ENCODE measurements around the gene CACNA1D. TPM values are rescaled to one million over a fixed set of nuclear protein-coding genes. Genes with fewer than 3 reads are reported as not detected.

The CACNA1D gene
- total RNA-seq, 1 donor from 2014 or later, result 1.1 TPM

DNA sequence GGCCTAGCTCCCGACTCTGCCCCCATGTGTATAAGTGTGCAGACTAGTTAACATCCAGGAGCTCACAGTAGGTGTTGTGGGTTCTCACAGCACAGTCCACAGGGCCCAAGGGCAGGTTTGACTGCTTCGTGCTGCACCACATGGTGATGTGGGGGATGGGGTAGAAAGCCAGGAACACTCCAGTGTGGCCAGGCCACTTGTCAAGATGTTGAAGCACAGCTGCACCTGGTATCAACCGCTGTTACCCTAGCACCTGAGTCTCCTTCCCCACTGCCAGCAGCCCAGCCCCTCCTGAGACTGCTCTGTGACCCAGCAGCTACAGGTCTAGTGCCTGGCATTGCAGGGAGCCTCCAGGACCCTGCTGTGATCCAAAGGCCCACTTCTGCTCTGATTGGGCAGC, 298.5 kb downstream of the CACNA1D start:
- intact Hi-C loops (cut with micrococcal nuclease), result no loop called here
- H3K4me1 ChIP-seq, result peaks cover 4% of the 10 kb centered on the region
- TF ChIP-seq, protein P1, sequence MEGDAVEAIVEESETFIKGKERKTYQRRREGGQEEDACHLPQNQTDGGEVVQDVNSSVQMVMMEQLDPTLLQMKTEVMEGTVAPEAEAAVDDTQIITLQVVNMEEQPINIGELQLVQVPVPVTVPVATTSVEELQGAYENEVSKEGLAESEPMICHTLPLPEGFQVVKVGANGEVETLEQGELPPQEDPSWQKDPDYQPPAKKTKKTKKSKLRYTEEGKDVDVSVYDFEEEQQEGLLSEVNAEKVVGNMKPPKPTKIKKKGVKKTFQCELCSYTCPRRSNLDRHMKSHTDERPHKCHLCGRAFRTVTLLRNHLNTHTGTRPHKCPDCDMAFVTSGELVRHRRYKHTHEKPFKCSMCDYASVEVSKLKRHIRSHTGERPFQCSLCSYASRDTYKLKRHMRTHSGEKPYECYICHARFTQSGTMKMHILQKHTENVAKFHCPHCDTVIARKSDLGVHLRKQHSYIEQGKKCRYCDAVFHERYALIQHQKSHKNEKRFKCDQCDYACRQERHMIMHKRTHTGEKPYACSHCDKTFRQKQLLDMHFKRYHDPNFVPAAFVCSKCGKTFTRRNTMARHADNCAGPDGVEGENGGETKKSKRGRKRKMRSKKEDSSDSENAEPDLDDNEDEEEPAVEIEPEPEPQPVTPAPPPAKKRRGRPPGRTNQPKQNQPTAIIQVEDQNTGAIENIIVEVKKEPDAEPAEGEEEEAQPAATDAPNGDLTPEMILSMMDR (IDR thresholded peaks at IDR 0.05; ENCODE audit: borderline replicate concordance), result no peak
- no peak overlapping the region for H3K4me3 ChIP-seq
- no peak for DNase-seq
- H3K36me3 ChIP-seq, result no peaks in the 10 kb centered on the region
- no peak overlapping the region for H3K27ac ChIP-seq (replicated peaks)
- H3K27me3 ChIP-seq (ENCODE audit: low read depth), result peaks cover 8% of the 10 kb centered on the region
- H3K9me3 ChIP-seq (replicated peaks), result no peaks in the 10 kb centered on the region

DNA sequence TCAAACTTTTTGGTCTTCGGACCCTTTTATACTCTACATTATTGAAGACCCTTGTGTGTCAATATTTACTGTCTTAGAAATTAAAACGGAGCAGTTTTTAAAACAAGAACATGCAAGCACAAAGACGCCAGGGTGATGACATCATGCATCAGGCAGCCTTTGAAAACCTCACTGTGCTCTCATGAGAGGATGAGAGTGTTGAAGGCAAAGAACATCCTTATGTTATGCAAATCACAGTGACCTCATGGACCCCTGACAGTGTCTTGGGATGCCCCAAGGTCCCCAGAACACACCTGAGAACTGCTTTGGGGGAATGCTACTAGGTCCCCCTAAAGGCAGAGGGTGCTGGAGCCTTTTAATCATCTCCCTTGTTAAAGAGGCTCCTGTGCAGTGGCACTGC, 300.2 kb downstream of the CACNA1D start:
- intact Hi-C loops (cut with micrococcal nuclease), result no loop called here
- DNase-seq, result no peak
- H3K4me1 ChIP-seq, result peaks cover 4% of the 10 kb centered on the region
- TF ChIP-seq, protein P1 (IDR thresholded peaks at IDR 0.05; ENCODE audit: borderline replicate concordance), result no peak
- H3K4me3 ChIP-seq, result no peak overlapping the region
- H3K36me3 ChIP-seq, result no peaks in the 10 kb centered on the region
- no peak overlapping the region for H3K27ac ChIP-seq (replicated peaks)
- no peaks in the 10 kb centered on the region for H3K9me3 ChIP-seq (replicated peaks)
- H3K27me3 ChIP-seq (ENCODE audit: low read depth), result peaks cover 6% of the 10 kb centered on the region

DNA sequence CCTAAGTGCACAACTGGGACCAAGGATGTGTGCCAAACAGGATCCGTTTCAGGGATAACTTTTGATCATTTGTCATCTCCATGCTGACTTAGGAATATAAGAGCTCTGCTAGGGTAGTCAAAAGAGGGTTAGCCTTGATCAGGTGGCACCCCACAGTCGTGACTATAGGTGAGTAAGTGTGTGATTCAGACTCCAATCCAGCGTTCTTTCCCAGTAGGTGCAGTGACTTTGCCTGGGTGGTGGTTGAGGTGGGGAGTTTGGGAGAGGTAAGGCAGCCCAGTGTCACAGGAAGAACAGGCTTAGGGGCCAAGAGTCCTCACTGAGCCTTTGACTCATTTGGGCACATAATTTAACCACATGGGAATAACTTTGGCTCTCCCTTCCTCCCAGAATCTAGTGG, 300.8 kb downstream of the CACNA1D start:
- DNase-seq, result no peak
- Histone ChIP-seq H3K4me3 (no peak overlapping the region), H3K27me3 (ENCODE audit: low read depth) (peaks cover 5% of the 10 kb centered on the region), H3K36me3 (no peaks in the 10 kb centered on the region), H3K27ac (replicated peaks) (no peak overlapping the region), H3K9me3 (replicated peaks) (no peaks in the 10 kb centered on the region), H3K4me1 (peaks cover 4% of the 10 kb centered on the region)
- TF ChIP-seq, protein P1 (IDR thresholded peaks at IDR 0.05; ENCODE audit: borderline replicate concordance), result no peak
- intact Hi-C loops (cut with micrococcal nuclease), result no loop called here

GRCh38 chr3:53795789-53796560, 301.6 kb downstream of the CACNA1D start:
- H3K36me3 ChIP-seq, result no peaks in the 10 kb centered on the region
- peaks cover 5% of the 10 kb centered on the region for H3K27me3 ChIP-seq (ENCODE audit: low read depth)
- no peak overlapping the region for H3K27ac ChIP-seq (replicated peaks)
- TF ChIP-seq, protein P1 (IDR thresholded peaks at IDR 0.05; ENCODE audit: borderline replicate concordance), result no peak
- intact Hi-C loops (cut with micrococcal nuclease), result no loop called here
- no peaks in the 10 kb centered on the region for H3K9me3 ChIP-seq (replicated peaks)
- DNase-seq, result peak; percentile 67
- peaks cover 4% of the 10 kb centered on the region for H3K4me1 ChIP-seq
- no peak overlapping the region for H3K4me3 ChIP-seq

GRCh38 chr3:53798144-53798543, 303.7 kb downstream of the CACNA1D start:
- no peak for DNase-seq
- no peaks in the 10 kb centered on the region for H3K27me3 ChIP-seq (ENCODE audit: low read depth)
- no peak overlapping the region for H3K4me3 ChIP-seq
- no peaks in the 10 kb centered on the region for H3K9me3 ChIP-seq (replicated peaks)
- H3K27ac ChIP-seq (replicated peaks), result no peak overlapping the region
- H3K4me1 ChIP-seq, result peaks cover 4% of the 10 kb centered on the region
- no peaks in the 10 kb centered on the region for H3K36me3 ChIP-seq
- intact Hi-C loops (cut with micrococcal nuclease), result no loop called here
- TF ChIP-seq, protein P1 (IDR thresholded peaks at IDR 0.05; ENCODE audit: borderline replicate concordance), result no peak
